Tibial nerve (tissue), 4 donors: ENCODE results near the gene TTC39A. TPM values are rescaled to one million over a fixed set of nuclear protein-coding genes. Genes with fewer than 3 reads are reported as not detected.

Experiments
- DNase-seq, 2 donors: peaks; one replicate each; pipeline ENCODE4 v3.0.0-alpha.2; 2019; ENCODE audit warnings: low spot score in 2 of 2
- H3K27ac ChIP-seq, 4 donors: fragments of 200-600 bp; sonication (generic) in 3 of 4; one replicate each; pipeline ENCODE4 v1.5.1; 2017 to 2019; ENCODE audit warnings: mild to moderate bottlenecking in 1 of 4
- H3K27me3 ChIP-seq, 2 donors: fragments of 200-600 bp; sonication (generic) in 1 of 2; one replicate each; pipeline versions ENCODE4 v1.5.1 to v1.6.0; 2017 to 2019
- H3K36me3 ChIP-seq, 3 donors: fragments of 200-600 bp; sonication (generic); one replicate each; pipeline ENCODE4 v1.5.1; 2018 to 2019
- H3K4me1 ChIP-seq, 4 donors: fragments of 200-600 bp; sonication (generic) in 3 of 4; one replicate each; pipeline ENCODE4 v1.5.1; 2017 to 2019
- H3K4me3 ChIP-seq, 4 donors: fragments of 200-600 bp; sonication (generic) in 3 of 4; one replicate each; pipeline ENCODE4 v1.5.1; 2017 to 2019; ENCODE audit warnings: mild to moderate bottlenecking in 1 of 4, moderate library complexity in 1 of 4
- H3K9me3 ChIP-seq, 4 donors: fragments of 200-600 bp; sonication (generic) in 3 of 4; one replicate each; pipeline ENCODE4 v1.5.1; 2017 to 2019
- EP300 ChIP-seq, 2 donors: sonication (generic); formaldehyde crosslinking; IDR thresholded peaks; one replicate each; pipeline ENCODE4 v1.6.1; 2017; ENCODE audit warnings: antibody characterized with exemption in 2 of 2, mild to moderate bottlenecking in 1 of 2
- POLR2A ChIP-seq, 2 donors: fragments of 450-650 bp; IDR thresholded peaks; one replicate each; pipeline ENCODE4 v1.6.1; 2017; ENCODE audit warnings: antibody characterized with exemption in 2 of 2, mild to moderate bottlenecking in 2 of 2, moderate library complexity in 2 of 2
- WGBS, 2 donors: methylation state at CpG; one replicate each; pipeline ENCODE4 v1.1.5; 2018; 5-methylcytosine and 5-hydroxymethylcytosine counted together
- total RNA-seq, 4 donors: library from RNA; depleted of rRNA; stranded (reverse); fragments of >200 nt; gene quantifications; one replicate each; pipeline ENCODE4 v1.1.0, GENCODE V29; 2016
- TF ChIP-seq, protein P1 (sequence below), 5 experiments: fragments of 200-600 bp in 3 of 5; fragments of 450-650 bp in 2 of 5; sonication (generic) in 3 of 5; IDR thresholded peaks; one replicate each; pipeline ENCODE4 v1.5.1; 2016 to 2019; ENCODE audit warnings: antibody characterized with exemption in 5 of 5, mild to moderate bottlenecking in 3 of 5, moderate library complexity in 2 of 5

TTC39A gene
- 1 to 10 TPM in 1 of 4 donors, under 1 TPM in 2, not detected in 1; 0.20 to 2.4 (median 0.84) TPM for total RNA-seq

DNA sequence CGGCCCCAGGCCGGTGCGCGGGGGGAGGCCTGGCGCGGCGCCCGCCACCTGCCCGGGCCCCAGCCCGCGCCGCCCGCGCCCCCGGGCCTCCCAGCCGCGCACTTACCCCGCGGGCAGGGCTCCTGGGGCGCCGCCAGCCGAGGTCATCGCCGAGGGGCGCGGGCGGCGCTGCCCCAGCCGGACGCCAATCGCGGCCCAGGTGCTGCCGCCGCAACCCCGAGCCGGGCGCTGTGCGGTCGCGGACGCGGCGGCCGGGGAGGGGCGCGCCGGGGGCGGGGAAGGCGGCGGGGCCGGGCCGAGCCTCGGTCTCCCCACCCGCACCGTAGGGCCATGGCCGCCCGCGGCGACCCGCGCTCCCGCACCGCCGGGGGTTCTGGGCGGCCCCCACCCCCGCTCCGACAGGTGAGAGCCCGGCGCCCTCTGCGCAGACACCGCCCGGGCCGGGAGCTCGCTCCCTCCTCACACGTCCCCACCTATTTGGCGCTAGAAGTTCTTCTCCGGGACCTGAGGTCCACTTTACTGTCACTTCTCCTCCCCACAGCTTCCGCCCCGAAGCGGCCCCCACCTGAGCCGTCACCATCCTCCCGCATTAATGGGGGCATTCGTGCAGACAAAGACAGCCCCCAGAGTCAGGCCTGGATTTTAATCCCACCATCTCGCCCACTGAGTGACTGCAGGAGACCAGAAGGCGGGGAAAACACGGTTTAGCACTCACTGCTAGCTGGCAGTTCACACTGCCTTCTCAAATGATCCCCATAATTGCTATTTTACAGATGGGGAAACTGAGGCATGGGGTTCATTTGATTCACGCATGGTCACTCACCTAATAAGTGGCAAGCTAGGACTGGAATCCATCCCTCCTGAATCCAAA, at the start of gene TTC39A:
Gene TTC39A (minus strand): TSS at position 232 of the 871 bp plus-strand sequence. CDS start 85 bp downstream, at position 147.
- Histone ChIP-seq H3K4me1 (peaks cover 0 to 17% (median 3%) of the 10 kb centered on the region in 4 donors), H3K36me3 (no peaks in the 10 kb centered on the region), H3K9me3 (no peaks in the 10 kb centered on the region), H3K27ac (no peak within 1 kb of the TSS), H3K27me3 (peaks cover 0 to 37% of the 10 kb centered on the region in 2 donors), H3K4me3 (peak within 1 kb of the TSS in 3 of 4 donors; percentile 14 to 52 (median 39))
- TF ChIP-seq POLR2A (IDR thresholded peaks at IDR 0.05) (no peak), EP300 (IDR thresholded peaks at IDR 0.05) (no peak)
- TF ChIP-seq, protein P1, sequence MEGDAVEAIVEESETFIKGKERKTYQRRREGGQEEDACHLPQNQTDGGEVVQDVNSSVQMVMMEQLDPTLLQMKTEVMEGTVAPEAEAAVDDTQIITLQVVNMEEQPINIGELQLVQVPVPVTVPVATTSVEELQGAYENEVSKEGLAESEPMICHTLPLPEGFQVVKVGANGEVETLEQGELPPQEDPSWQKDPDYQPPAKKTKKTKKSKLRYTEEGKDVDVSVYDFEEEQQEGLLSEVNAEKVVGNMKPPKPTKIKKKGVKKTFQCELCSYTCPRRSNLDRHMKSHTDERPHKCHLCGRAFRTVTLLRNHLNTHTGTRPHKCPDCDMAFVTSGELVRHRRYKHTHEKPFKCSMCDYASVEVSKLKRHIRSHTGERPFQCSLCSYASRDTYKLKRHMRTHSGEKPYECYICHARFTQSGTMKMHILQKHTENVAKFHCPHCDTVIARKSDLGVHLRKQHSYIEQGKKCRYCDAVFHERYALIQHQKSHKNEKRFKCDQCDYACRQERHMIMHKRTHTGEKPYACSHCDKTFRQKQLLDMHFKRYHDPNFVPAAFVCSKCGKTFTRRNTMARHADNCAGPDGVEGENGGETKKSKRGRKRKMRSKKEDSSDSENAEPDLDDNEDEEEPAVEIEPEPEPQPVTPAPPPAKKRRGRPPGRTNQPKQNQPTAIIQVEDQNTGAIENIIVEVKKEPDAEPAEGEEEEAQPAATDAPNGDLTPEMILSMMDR (IDR thresholded peaks at IDR 0.05), result no peak
- no peak for DNase-seq
- 6 to 10% methylated on average over 21 to 57 of the region's 87 CpGs for WGBS, 2 donors

DNA sequence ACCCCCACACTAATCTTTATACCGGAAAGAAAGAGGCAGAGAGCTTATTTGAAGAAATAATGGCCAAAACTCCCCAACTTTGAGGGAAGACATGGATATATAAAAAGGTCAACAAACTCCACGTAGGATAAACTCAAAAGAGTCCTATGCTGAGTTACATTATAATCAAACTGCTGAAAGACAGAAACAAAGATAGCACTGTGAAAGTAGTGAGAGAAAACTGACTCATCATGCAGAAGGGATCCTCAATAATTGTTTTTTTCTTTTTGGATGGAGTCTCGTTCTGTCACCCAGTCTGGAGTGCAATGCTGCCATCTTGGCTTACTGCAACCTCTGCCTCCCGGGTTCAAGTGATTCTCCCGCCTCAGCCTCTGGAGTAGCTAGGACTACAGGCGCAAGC, 48.5 kb upstream of the TTC39A start:
- H3K27ac ChIP-seq, result no peak overlapping the region
- TF ChIP-seq, protein P1 (IDR thresholded peaks at IDR 0.05), result no peak
- TF ChIP-seq POLR2A (IDR thresholded peaks at IDR 0.05), result no peak
- TF ChIP-seq EP300 (IDR thresholded peaks at IDR 0.05), result no peak
- H3K36me3 ChIP-seq, result peaks cover 2 to 84% (median 7%) of the 10 kb centered on the region in 3 donors
- no peak overlapping the region for H3K4me3 ChIP-seq
- WGBS, 2 donors, result 86 to 87% methylated on average over 6 of the region's 6 CpGs
- DNase-seq, result no peak
- no peaks in the 10 kb centered on the region for H3K4me1 ChIP-seq
- H3K9me3 ChIP-seq, result peaks cover 0 to 7% (median 2%) of the 10 kb centered on the region in 4 donors
- H3K27me3 ChIP-seq, result no peaks in the 10 kb centered on the region

DNA sequence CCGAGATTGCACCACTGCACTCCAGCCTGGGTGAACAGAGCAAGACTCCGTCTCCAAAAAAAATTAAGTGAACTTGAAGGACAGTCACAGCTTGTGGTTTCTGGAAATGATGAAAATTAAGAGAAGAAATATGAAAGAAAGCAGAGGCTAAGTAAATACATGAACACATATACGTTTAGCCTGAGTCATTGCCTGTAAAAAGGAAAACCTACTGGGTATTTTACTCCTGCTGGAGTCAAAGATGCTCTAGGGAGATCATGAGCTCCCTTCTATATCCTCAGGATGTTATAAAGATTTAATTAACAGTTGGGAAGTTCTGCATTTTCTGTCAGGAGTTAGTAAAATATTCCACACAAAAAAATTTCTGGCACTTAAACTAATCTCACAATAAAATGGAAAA, 43.5 kb upstream of the TTC39A start:
- Histone ChIP-seq H3K36me3 (peaks cover 0 to 76% (median 2%) of the 10 kb centered on the region in 3 donors), H3K4me3 (no peak overlapping the region), H3K4me1 (no peaks in the 10 kb centered on the region), H3K27me3 (no peaks in the 10 kb centered on the region), H3K9me3 (no peaks in the 10 kb centered on the region), H3K27ac (no peak overlapping the region)
- 90 to 93% methylated on average over 3 of the region's 3 CpGs for WGBS, 2 donors
- no peak for TF ChIP-seq EP300 (IDR thresholded peaks at IDR 0.05)
- DNase-seq, result no peak

DNA sequence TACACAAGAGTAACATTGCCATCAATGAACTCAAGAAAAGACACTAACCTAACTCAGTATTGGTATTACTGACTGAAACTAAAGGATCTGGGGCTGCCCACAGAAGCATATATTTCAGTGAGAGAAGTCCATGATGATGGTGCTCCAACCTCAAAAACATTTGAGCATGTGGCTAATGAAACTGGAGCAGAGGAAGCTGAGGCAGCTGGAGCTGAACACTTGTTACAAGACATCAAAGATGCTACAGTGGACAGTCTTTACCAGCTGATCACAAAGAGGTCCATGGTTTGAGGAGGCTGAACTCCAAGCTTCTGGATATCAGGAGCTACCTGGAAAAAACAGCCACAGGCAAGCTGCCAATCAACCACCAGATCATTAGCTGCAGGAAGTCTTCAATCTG, 42.2 kb upstream of the TTC39A start:
- DNase-seq, result no peak
- Histone ChIP-seq H3K36me3 (peaks cover 0 to 67% (median 2%) of the 10 kb centered on the region in 3 donors), H3K27ac (no peak overlapping the region), H3K4me1 (no peaks in the 10 kb centered on the region), H3K4me3 (no peak overlapping the region), H3K27me3 (no peaks in the 10 kb centered on the region), H3K9me3 (no peaks in the 10 kb centered on the region)
- TF ChIP-seq EP300 (IDR thresholded peaks at IDR 0.05) (no peak), POLR2A (IDR thresholded peaks at IDR 0.05) (no peak)
- TF ChIP-seq, protein P1 (IDR thresholded peaks at IDR 0.05), result no peak

DNA sequence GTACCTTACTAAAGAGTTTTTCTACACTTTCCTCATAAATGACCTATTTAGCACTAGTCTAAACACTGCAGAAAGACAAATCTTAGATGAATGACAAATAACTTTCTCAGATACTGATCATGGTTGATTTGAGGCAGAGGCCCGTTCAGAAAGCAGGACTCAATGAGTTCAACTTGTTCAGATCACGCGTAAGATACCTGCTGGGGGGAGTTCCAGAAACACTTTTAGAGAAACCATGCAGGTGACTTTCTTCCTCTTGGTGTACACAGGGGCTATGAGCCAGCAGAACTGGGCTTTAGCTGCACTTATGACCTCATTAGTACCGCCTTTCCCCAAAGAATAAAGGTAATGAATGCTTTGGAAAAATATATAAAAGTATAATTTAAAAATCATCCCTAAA, 38.8 kb upstream of the TTC39A start:
- no peaks in the 10 kb centered on the region for H3K27me3 ChIP-seq
- no peak for DNase-seq
- TF ChIP-seq EP300 (IDR thresholded peaks at IDR 0.05) (no peak), POLR2A (IDR thresholded peaks at IDR 0.05) (no peak)
- TF ChIP-seq, protein P1 (IDR thresholded peaks at IDR 0.05), result no peak
- peaks cover 0 to 68% (median 6%) of the 10 kb centered on the region in 3 donors for H3K36me3 ChIP-seq
- WGBS, 2 donors, result 90 to 94% methylated on average over 4 of the region's 4 CpGs
- H3K4me1 ChIP-seq, result no peaks in the 10 kb centered on the region
- no peak overlapping the region for H3K4me3 ChIP-seq
- H3K9me3 ChIP-seq, result no peaks in the 10 kb centered on the region
- H3K27ac ChIP-seq, result no peak overlapping the region
